SK-N-SH treated with all-trans-retinoic acid at 6 μM for 48 hours (cell line): Measurements from ENCODE around the gene CDC42.

Experiments used
- ATAC-seq: fragments of 200-7000 bp; cut with Tn5 transposase; 3 replicates; pipeline ENCODE4 v1.9.1; 2020; ENCODE audit warnings: mild to moderate bottlenecking, moderate library complexity
- ARNTL ChIP-seq: fragments of 450-650 bp; formaldehyde crosslinking; IDR thresholded peaks from 2 replicates; pipeline ENCODE4 v1.5.0; 2020; ENCODE audit warnings: low read depth, mild to moderate bottlenecking, moderate library complexity, borderline replicate concordance
- BACH2 ChIP-seq: fragments of 250-450 bp; sonication (Bioruptor Pico); IDR thresholded peaks from 2 replicates; pipeline ENCODE4 v1.9.0; 2021; ENCODE audit warnings: mild to moderate bottlenecking, borderline replicate concordance
- CREB5 ChIP-seq: fragments of 250-450 bp; sonication (Bioruptor Pico); IDR thresholded peaks from 2 replicates; pipeline ENCODE4 v1.5.1; 2020; ENCODE audit warnings: low read depth, mild to moderate bottlenecking, moderate library complexity
- CSDC2 ChIP-seq: fragments of 250-450 bp; sonication (Bioruptor Pico); IDR thresholded peaks from 2 replicates; pipeline ENCODE4 v1.5.0; 2020; ENCODE audit warnings: mild to moderate bottlenecking, moderate library complexity
- CSRNP3 ChIP-seq: fragments of 250-450 bp; sonication (Bioruptor Pico); IDR thresholded peaks from 2 replicates; pipeline ENCODE4 v1.5.1; 2021; ENCODE audit warnings: mild to moderate bottlenecking, moderate library complexity
- ESRRG ChIP-seq: fragments of 250-450 bp; sonication (Bioruptor Pico); IDR thresholded peaks from 2 replicates; pipeline ENCODE4 v1.6.1; 2021; ENCODE audit warnings: mild to moderate bottlenecking
- GLIS3 ChIP-seq: fragments of 250-450 bp; sonication (Bioruptor Pico); IDR thresholded peaks from 2 replicates; pipeline ENCODE4 v1.5.0; 2020; ENCODE audit warnings: mild to moderate bottlenecking, moderate library complexity
- ISL1 ChIP-seq: fragments of 250-450 bp; sonication (Bioruptor Pico); IDR thresholded peaks from 2 replicates; pipeline ENCODE4 v2.1.2; 2022; ENCODE audit warnings: mild to moderate bottlenecking, moderate library complexity
- OSR1 ChIP-seq: fragments of 250-450 bp; sonication (Bioruptor Pico); IDR thresholded peaks from 2 replicates; pipeline ENCODE4 v1.8.0; 2022; ENCODE audit warnings: moderate library complexity, mild to moderate bottlenecking, inconsistent platforms
- PATZ1 ChIP-seq: fragments of 250-450 bp; sonication (Bioruptor Pico); IDR thresholded peaks from 2 replicates; pipeline ENCODE4 v1.8.0; 2020; ENCODE audit warnings: mild to moderate bottlenecking, moderate library complexity, borderline replicate concordance
- POU6F1 ChIP-seq: fragments of 250-450 bp; sonication (Bioruptor Pico); IDR thresholded peaks from 2 replicates; pipeline ENCODE4 v1.8.0; 2021; ENCODE audit warnings: low read depth, mild to moderate bottlenecking, moderate library complexity, borderline replicate concordance
- PPARA ChIP-seq: fragments of 250-450 bp; sonication (Bioruptor Pico); IDR thresholded peaks from 2 replicates; pipeline ENCODE4 v1.5.0; 2020; ENCODE audit warnings: mild to moderate bottlenecking, borderline replicate concordance
- RARB ChIP-seq: fragments of 250-450 bp; sonication (Bioruptor Pico); IDR thresholded peaks from 2 replicates; pipeline ENCODE4 v1.8.0; 2021; ENCODE audit warnings: mild to moderate bottlenecking, moderate library complexity
- SNAI2 ChIP-seq: fragments of 250-450 bp; sonication (Bioruptor Pico); IDR thresholded peaks from 2 replicates; pipeline ENCODE4 v1.5.0; 2020; ENCODE audit warnings: mild to moderate bottlenecking, moderate library complexity
- TOX ChIP-seq: fragments of 250-450 bp; sonication (Bioruptor Pico); IDR thresholded peaks from 2 replicates; pipeline ENCODE4 v1.8.0; 2021; ENCODE audit warnings: mild to moderate bottlenecking, moderate library complexity, borderline replicate concordance
- TSHZ2 ChIP-seq: fragments of 250-450 bp; sonication (Bioruptor Pico); IDR thresholded peaks from 2 replicates; pipeline ENCODE4 v1.5.0; 2020; ENCODE audit warnings: mild to moderate bottlenecking, moderate library complexity
- ZC3H10 ChIP-seq: fragments of 250-450 bp; sonication (Bioruptor Pico); IDR thresholded peaks from 2 replicates; pipeline ENCODE4 v1.5.1; 2021; ENCODE audit warnings: mild to moderate bottlenecking, moderate library complexity
- ZFP3 ChIP-seq: fragments of 250-450 bp; sonication (Bioruptor Pico); IDR thresholded peaks from 2 replicates; pipeline ENCODE4 v1.5.0; 2020; ENCODE audit warnings: mild to moderate bottlenecking, moderate library complexity
- ZFP30 ChIP-seq: fragments of 450-650 bp; formaldehyde crosslinking; IDR thresholded peaks from 2 replicates; pipeline ENCODE4 v1.5.0; 2022; ENCODE audit warnings: mild to moderate bottlenecking, moderate library complexity
- ZNF565 ChIP-seq: fragments of 450-650 bp; formaldehyde crosslinking; conservative IDR thresholded peaks from 2 replicates; pipeline ENCODE4 v1.5.0; 2020; ENCODE audit warnings: low read depth, mild to moderate bottlenecking, moderate library complexity
- ZNF8 ChIP-seq: fragments of 450-650 bp; formaldehyde crosslinking; IDR thresholded peaks from 2 replicates; pipeline ENCODE4 v1.5.0; 2020; ENCODE audit warnings: mild to moderate bottlenecking, moderate library complexity

The CDC42 gene

GRCh38 chr1:22127731-22128130 lies 75.2 kb downstream of the CDC42 start:
- ATAC-seq, result no peak
- TF ChIP-seq BACH2 (CRISPR knock-in tag) (no peak), SNAI2 (CRISPR knock-in tag) (no peak), ZFP30 (CRISPR knock-in tag) (no peak), OSR1 (CRISPR knock-in tag) (no peak), ESRRG (CRISPR knock-in tag) (no peak), PATZ1 (CRISPR knock-in tag) (no peak), ZNF565 (no peak), TSHZ2 (CRISPR knock-in tag) (no peak), ZNF8 (CRISPR knock-in tag) (no peak), CSDC2 (CRISPR knock-in tag) (no peak), PPARA (CRISPR knock-in tag) (no peak), CSRNP3 (CRISPR knock-in tag) (no peak), ZFP3 (CRISPR knock-in tag) (no peak), CREB5 (CRISPR knock-in tag) (no peak), GLIS3 (no peak), RARB (no peak), TOX (CRISPR knock-in tag) (no peak), ZC3H10 (CRISPR knock-in tag) (no peak), POU6F1 (no peak)
- TF ChIP-seq, all 23 proteins: peak for 0

GRCh38 chr1:22128392-22128791 lies 75.9 kb downstream of the CDC42 start:
- no peak for ATAC-seq
- TF ChIP-seq ZC3H10 (CRISPR knock-in tag), result no peak
- TF ChIP-seq POU6F1, result no peak
- TF ChIP-seq ZFP3 (CRISPR knock-in tag), result no peak
- TF ChIP-seq CSRNP3 (CRISPR knock-in tag), result no peak
- TF ChIP-seq PPARA (CRISPR knock-in tag), result no peak
- no peak for TF ChIP-seq RARB
- no peak for TF ChIP-seq ZNF565
- no peak for TF ChIP-seq ESRRG (CRISPR knock-in tag)
- no peak for TF ChIP-seq OSR1 (CRISPR knock-in tag)
- no peak for TF ChIP-seq ZNF8 (CRISPR knock-in tag)
- TF ChIP-seq TSHZ2 (CRISPR knock-in tag), result no peak
- TF ChIP-seq ZFP30 (CRISPR knock-in tag), result no peak
- TF ChIP-seq ARNTL, result no peak
- TF ChIP-seq ISL1 (CRISPR knock-in tag), result no peak
- TF ChIP-seq TOX (CRISPR knock-in tag), result no peak
- TF ChIP-seq SNAI2 (CRISPR knock-in tag), result no peak
- no peak for TF ChIP-seq CSDC2 (CRISPR knock-in tag)
- no peak for TF ChIP-seq PATZ1 (CRISPR knock-in tag)
